Activated naive CD4-positive, alpha-beta T cell treated with anti-CD3 and anti-CD28 coated beads, Interleukin-2, amount 10 ng/mL, durations not matched to agents 7 days and 5 days (primary cell): ENCODE measurements around the gene ZFP90.
"Not testable (repeated sequence)": the region's sequence is repeated elsewhere in the genome, so short reads cannot be mapped to it uniquely, and the experiment has no call there.

Experiments
- CTCF ChIA-PET: fragments of 350-600 bp; sonication (Branson Sonifier 250); formaldehyde crosslinking; loops from one replicate; lab custom pipeline; 2021; ENCODE audit warnings: antibody characterized with exemption; lab: Charles Lee
- DNase-seq: peaks from one replicate; pipeline ENCODE4 v3.0.0-alpha.2; 2020
- H3K27ac Mint-ChIP-seq: one replicate; pipeline ENCODE4 v1.8.0; 2021; ENCODE audit warnings: mild to moderate bottlenecking, moderate library complexity, mixed read lengths
- H3K27me3 Mint-ChIP-seq: one replicate; pipeline ENCODE4 v1.8.0; 2021; ENCODE audit warnings: mild to moderate bottlenecking, mixed read lengths
- H3K36me3 Mint-ChIP-seq: one replicate; pipeline ENCODE4 v1.8.0; 2021; ENCODE audit warnings: mixed read lengths
- H3K4me1 Mint-ChIP-seq: one replicate; pipeline ENCODE4 v1.8.0; 2021; ENCODE audit warnings: mixed read lengths
- H3K4me3 Mint-ChIP-seq: one replicate; pipeline ENCODE4 v1.8.0; 2021; ENCODE audit warnings: mild to moderate bottlenecking, moderate library complexity, mixed read lengths
- H3K9me3 Mint-ChIP-seq: one replicate; pipeline ENCODE4 v1.8.0; 2021; ENCODE audit warnings: mixed read lengths

ZFP90 gene

DNA sequence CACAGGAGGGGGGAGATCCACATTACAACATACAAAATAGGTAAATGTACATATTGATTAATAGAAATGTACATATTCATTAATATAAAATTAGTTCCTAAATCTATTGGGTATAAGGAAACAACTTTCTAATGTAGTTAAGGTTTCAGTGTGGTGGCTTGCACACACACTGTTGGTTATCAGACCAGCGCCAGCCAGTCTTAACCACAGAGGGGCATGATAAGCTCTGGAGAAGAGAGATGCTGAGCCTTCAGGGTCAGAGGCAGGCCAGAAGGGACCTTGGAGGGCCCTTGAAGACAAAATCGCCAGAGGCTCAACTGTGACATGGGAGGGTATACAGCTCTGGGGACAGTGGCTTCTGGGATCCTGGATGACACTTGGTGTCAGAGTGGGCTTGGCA lies 10.9 kb upstream of the ZFP90 start:
- no peak overlapping the region for H3K4me3 Mint-ChIP-seq
- H3K27ac Mint-ChIP-seq, result no peak overlapping the region
- H3K4me1 Mint-ChIP-seq, result peaks cover 26% of the 10 kb centered on the region
- peaks cover 10% of the 10 kb centered on the region for H3K9me3 Mint-ChIP-seq
- no peak for DNase-seq
- peaks cover 8% of the 10 kb centered on the region for H3K36me3 Mint-ChIP-seq
- CTCF ChIA-PET, result interaction anchor here (0.7 to 4.2 kb wide), 21 partner anchors 9 to 596 kb away, joined by 3 to 40 read pairs (median 3); partner anchors contain the start of gene HAS3
- H3K27me3 Mint-ChIP-seq, result peaks cover 18% of the 10 kb centered on the region

- peak; percentile 92 for DNase-seq
- CTCF ChIA-PET, result interaction anchor here (0.6 to 4.2 kb wide), 28 partner anchors 8 to 595 kb away, joined by 3 to 40 read pairs (median 4); partner anchors contain the start of genes TANGO6 and ZFP90
- peaks cover 12% of the 10 kb centered on the region for H3K27me3 Mint-ChIP-seq
- H3K9me3 Mint-ChIP-seq, result peaks cover 16% of the 10 kb centered on the region
- peak overlapping the region; percentile 81 for H3K4me3 Mint-ChIP-seq
- H3K36me3 Mint-ChIP-seq, result peaks cover 14% of the 10 kb centered on the region
- peaks cover 26% of the 10 kb centered on the region for H3K4me1 Mint-ChIP-seq
- H3K27ac Mint-ChIP-seq, result peak overlapping the region; percentile 17
Measured at GRCh38 chr16:68528686-68529379, 10.3 kb upstream of the ZFP90 start.

- Mint-ChIP-seq H3K4me1 (peaks cover 26% of the 10 kb centered on the region), H3K27ac (peak overlapping the region; percentile 74), H3K36me3 (peaks cover 15% of the 10 kb centered on the region), H3K9me3 (peaks cover 17% of the 10 kb centered on the region), H3K4me3 (peak overlapping the region; percentile 81), H3K27me3 (peaks cover 9% of the 10 kb centered on the region)
- CTCF ChIA-PET, result interaction anchor here (1.0 to 4.2 kb wide), 13 partner anchors 9 to 595 kb away, joined by 3 to 40 read pairs (median 4); partner anchors contain the start of gene TANGO6
- no peak for DNase-seq
Measured at GRCh38 chr16:68529608-68529930, 9.5 kb upstream of the ZFP90 start.

- peaks cover 9% of the 10 kb centered on the region for H3K27me3 Mint-ChIP-seq
- peak overlapping the region; percentile 74 for H3K27ac Mint-ChIP-seq
- DNase-seq, result peak; percentile 94
- peaks cover 17% of the 10 kb centered on the region for H3K9me3 Mint-ChIP-seq
- CTCF ChIA-PET, result interaction anchor here (1.0 to 4.2 kb wide), 7 partner anchors 9 to 594 kb away, joined by 3 to 40 read pairs (median 4); no protein-coding TSS in a partner anchor
- H3K4me1 Mint-ChIP-seq, result peaks cover 26% of the 10 kb centered on the region
- peaks cover 18% of the 10 kb centered on the region for H3K36me3 Mint-ChIP-seq
- H3K4me3 Mint-ChIP-seq, result peak overlapping the region; percentile 81
Measured at GRCh38 chr16:68529931-68530701, 9.0 kb upstream of the ZFP90 start.

DNA sequence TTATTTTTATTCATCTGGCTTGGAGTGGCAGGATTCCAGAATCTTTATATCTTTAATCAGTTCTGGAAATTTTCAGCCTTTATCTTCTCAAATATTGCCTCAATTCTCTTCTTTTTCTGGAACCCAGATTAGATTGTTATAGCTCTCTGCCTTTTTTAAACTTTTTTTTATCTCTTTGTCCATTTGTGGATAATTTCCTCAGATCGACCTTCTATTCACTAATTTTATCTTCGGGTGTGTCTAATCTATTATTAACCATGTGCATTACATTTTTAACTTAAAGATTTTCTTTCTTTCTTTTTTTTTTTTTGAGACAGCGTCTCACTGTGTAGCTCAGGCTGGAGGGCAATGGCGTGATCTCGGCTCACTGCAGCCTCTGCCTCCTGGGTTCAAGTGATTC lies 5.2 kb upstream of the ZFP90 start:
- Mint-ChIP-seq H3K27ac (no peak overlapping the region), H3K4me1 (peaks cover 30% of the 10 kb centered on the region), H3K4me3 (no peak overlapping the region), H3K36me3 (peaks cover 27% of the 10 kb centered on the region), H3K9me3 (peaks cover 15% of the 10 kb centered on the region), H3K27me3 (peaks cover 4% of the 10 kb centered on the region)
- CTCF ChIA-PET, result interaction anchor here (0.8 kb wide), 1 partner anchor 57 kb away, joined by 3 read pairs; no protein-coding TSS in a partner anchor
- no peak for DNase-seq

DNA sequence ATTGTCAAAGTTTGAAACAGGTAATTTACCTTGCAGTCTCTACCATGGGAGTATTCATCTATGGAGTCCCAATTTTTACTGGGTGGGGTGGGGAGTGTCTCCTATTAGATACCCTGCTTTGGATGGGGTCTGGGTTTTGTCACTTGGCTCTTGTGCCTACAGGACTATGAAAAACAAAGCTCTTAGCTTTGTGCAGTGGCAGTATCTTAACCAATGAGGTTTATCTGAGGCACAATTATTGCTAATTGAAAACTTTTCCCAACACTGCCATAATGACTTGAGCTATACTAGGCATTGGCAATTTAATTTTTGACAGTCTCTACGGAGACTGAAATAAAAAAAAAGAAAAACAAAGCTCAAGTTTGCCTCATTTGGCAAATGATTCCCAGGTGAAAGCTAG lies 3.8 kb upstream of the ZFP90 start:
- CTCF ChIA-PET, result interaction anchor here (0.9 to 1.7 kb wide), 2 partner anchors 15 to 25 kb away, joined by 3 to 5 read pairs; no protein-coding TSS in a partner anchor
- Mint-ChIP-seq H3K27me3 (no peaks in the 10 kb centered on the region), H3K9me3 (peaks cover 18% of the 10 kb centered on the region), H3K27ac (no peak overlapping the region), H3K4me1 (peaks cover 26% of the 10 kb centered on the region), H3K36me3 (peaks cover 36% of the 10 kb centered on the region), H3K4me3 (no peak overlapping the region)
- no peak for DNase-seq

DNA sequence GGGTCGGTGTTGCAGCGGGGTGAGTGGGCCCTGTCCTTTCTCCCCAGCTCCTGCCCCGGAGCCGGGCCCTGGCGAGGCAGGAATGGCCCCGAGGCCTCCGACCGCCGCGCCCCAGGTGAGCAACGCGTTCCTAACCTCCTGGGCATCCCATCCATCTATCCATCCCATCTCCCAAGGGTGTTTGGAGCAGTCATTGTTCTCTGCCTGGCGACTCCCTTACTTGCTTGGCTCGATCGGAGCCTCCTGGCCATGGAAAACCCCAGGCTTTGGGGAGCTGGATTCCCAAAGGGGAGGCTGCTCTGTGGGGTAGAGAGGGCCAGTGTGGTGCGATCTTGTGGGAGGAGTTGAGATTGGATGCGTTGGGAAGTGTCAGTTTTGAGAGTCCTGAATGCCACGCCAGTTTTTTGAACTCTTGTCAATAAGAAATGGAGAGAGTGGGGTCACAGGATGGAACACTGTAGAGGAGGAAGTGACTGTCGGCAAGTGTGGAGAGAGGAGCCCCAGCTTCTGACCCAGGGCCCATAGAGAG lies 684 bp downstream of the ZFP90 start:
- Mint-ChIP-seq H3K4me1 (peaks cover 26% of the 10 kb centered on the region), H3K27me3 (no peaks in the 10 kb centered on the region), H3K27ac (peak overlapping the region; percentile 96), H3K36me3 (peaks cover 56% of the 10 kb centered on the region), H3K9me3 (peaks cover 25% of the 10 kb centered on the region), H3K4me3 (peak overlapping the region; percentile 98)
- CTCF ChIA-PET, result interaction anchor here (0.8 kb wide), 1 partner anchor 11 kb away, joined by 4 read pairs; no protein-coding TSS in a partner anchor
- DNase-seq, result peak; percentile 47

- H3K27me3 Mint-ChIP-seq, result no peaks in the 10 kb centered on the region
- peaks cover 62% of the 10 kb centered on the region for H3K9me3 Mint-ChIP-seq
- peaks cover 18% of the 10 kb centered on the region for H3K4me1 Mint-ChIP-seq
- H3K4me3 Mint-ChIP-seq, result no peak overlapping the region
- H3K36me3 Mint-ChIP-seq, result peaks cover 82% of the 10 kb centered on the region
- peak; percentile 59 for DNase-seq
- H3K27ac Mint-ChIP-seq, result peak overlapping the region; percentile 85
- CTCF ChIA-PET, result no interaction called here
Measured at GRCh38 chr16:68548947-68549346, 9.9 kb downstream of the ZFP90 start.

DNA sequence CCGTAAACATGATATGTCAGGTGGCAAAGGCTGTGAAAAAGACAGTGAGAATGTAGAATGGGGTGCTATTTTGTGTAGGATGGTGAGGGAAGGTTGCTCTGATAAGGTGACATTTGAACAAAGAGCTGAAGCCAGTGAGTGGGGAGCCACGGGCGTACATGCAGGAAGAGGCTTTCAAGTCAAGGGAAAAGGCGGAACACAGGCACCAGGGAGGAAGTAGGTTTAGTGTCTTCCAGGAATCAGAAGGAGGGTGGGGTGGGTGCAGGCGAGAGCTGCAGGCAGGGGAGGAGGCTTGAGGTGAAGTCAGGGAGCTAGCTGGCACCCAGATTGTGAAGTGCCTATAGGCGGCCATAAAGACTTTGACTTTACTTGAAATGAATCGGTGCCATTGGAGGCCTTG lies 14.1 kb downstream of the ZFP90 start:
- DNase-seq, result no peak
- Mint-ChIP-seq H3K4me3 (no peak overlapping the region), H3K4me1 (peaks cover 16% of the 10 kb centered on the region), H3K27ac (no peak overlapping the region), H3K27me3 (no peaks in the 10 kb centered on the region), H3K36me3 (peaks cover 90% of the 10 kb centered on the region), H3K9me3 (peaks cover 77% of the 10 kb centered on the region)
- CTCF ChIA-PET, result interaction anchor here (1.0 kb wide), 1 partner anchor 557 kb away, joined by 3 read pairs; no protein-coding TSS in a partner anchor

DNA sequence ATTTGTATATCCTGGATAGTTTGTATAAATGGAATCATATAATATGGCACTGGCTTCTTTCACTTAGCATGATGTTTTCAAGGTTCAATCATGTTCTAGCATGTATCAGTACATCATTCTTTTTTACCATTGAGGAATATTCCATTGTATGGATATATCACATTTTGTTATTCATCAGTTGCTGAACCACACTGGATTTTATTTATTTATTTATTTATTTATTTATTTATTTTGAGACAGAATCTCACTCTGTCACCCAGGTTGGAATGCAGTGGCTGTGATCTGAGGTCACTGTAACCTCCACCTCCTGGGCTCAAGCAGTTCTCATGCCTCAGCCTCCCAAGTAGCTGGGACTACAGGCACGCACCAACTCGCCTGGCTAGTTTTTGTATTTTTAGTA lies 21.2 kb downstream of the ZFP90 start:
- DNase-seq, H3K27me3 Mint-ChIP-seq, H3K4me1 Mint-ChIP-seq, H3K4me3 Mint-ChIP-seq, H3K27ac Mint-ChIP-seq: not testable (repeated sequence)
- Mint-ChIP-seq H3K9me3 (peaks cover 80% of the 10 kb centered on the region), H3K36me3 (peaks cover 96% of the 10 kb centered on the region)
- CTCF ChIA-PET, result interaction anchor here (1.6 kb wide), 1 partner anchor 30 kb away, joined by 4 read pairs; no protein-coding TSS in a partner anchor

- no peaks in the 10 kb centered on the region for H3K27me3 Mint-ChIP-seq
- no peak overlapping the region for H3K27ac Mint-ChIP-seq
- H3K4me3 Mint-ChIP-seq, result no peak overlapping the region
- DNase-seq, result no peak
- peaks cover 77% of the 10 kb centered on the region for H3K36me3 Mint-ChIP-seq
- CTCF ChIA-PET, result interaction anchor here (0.6 to 0.7 kb wide), 2 partner anchors 28 to 238 kb away, joined by 3 to 5 read pairs; no protein-coding TSS in a partner anchor
- H3K9me3 Mint-ChIP-seq, result peaks cover 77% of the 10 kb centered on the region
- H3K4me1 Mint-ChIP-seq, result no peaks in the 10 kb centered on the region
Measured at GRCh38 chr16:68563631-68564381, 24.7 kb downstream of the ZFP90 start.

DNA sequence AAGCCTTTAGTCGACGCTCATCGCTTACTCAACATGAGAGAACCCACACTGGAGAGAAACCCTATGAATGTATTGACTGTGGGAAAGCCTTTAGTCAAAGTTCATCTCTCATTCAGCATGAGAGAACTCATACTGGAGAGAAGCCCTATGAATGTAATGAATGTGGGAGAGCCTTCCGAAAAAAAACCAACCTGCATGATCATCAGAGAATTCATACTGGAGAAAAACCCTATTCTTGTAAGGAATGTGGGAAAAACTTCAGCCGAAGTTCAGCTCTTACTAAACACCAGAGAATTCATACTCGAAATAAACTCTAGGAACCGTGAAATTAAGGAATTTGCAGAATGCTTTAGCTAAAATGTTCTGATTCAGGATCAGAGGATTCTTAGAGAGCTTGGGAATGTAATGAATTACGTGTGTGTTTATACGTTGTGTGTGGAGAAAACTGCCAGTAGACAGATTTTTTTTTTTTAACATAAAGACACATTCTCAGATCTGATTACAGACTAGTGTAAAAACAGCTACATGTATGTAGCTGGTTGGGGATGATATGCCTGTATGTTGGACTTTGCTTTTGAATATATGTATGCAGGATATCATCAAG lies 25.4 kb downstream of the ZFP90 start:
- H3K36me3 Mint-ChIP-seq, result peaks cover 73% of the 10 kb centered on the region
- no peak for DNase-seq
- no peaks in the 10 kb centered on the region for H3K4me1 Mint-ChIP-seq
- CTCF ChIA-PET, result interaction anchor here (0.6 to 1.1 kb wide), 3 partner anchors 27 to 238 kb away, joined by 3 to 5 read pairs (median 3); no protein-coding TSS in a partner anchor
- no peaks in the 10 kb centered on the region for H3K27me3 Mint-ChIP-seq
- H3K9me3 Mint-ChIP-seq, result peaks cover 76% of the 10 kb centered on the region
- no peak overlapping the region for H3K27ac Mint-ChIP-seq
- no peak overlapping the region for H3K4me3 Mint-ChIP-seq

- peaks cover 77% of the 10 kb centered on the region for H3K9me3 Mint-ChIP-seq
- H3K27me3 Mint-ChIP-seq, result no peaks in the 10 kb centered on the region
- no peaks in the 10 kb centered on the region for H3K4me1 Mint-ChIP-seq
- no peak overlapping the region for H3K27ac Mint-ChIP-seq
- CTCF ChIA-PET, result interaction anchor here (0.7 kb wide), 1 partner anchor 325 kb away, joined by 4 read pairs; no protein-coding TSS in a partner anchor
- no peak overlapping the region for H3K4me3 Mint-ChIP-seq
- no peak for DNase-seq
- H3K36me3 Mint-ChIP-seq, result peaks cover 26% of the 10 kb centered on the region
Measured at GRCh38 chr16:68574479-68574878, 35.4 kb downstream of the ZFP90 start.
